Measurements from ENCODE around the gene CACUL1.

CACUL1 gene

GRCh38 chr10:118732245-118733165 lies 22.3 kb downstream of the CACUL1 start:
- DNase-seq: no peak

GRCh38 chr10:118730756-118731456 lies 23.9 kb downstream of the CACUL1 start:
- no peak for DNase-seq

- DNase-seq: no peak
Observed at GRCh38 chr10:118729641-118730258, 25.0 kb downstream of the CACUL1 start.

- no peak for DNase-seq
Observed at GRCh38 chr10:118729200-118729599, 25.6 kb downstream of the CACUL1 start.

GRCh38 chr10:118725886-118726500 lies 28.8 kb downstream of the CACUL1 start:
- DNase-seq: peak; percentile 20

- DNase-seq: no peak
Observed at GRCh38 chr10:118723466-118723865, 31.3 kb downstream of the CACUL1 start.

DNA sequence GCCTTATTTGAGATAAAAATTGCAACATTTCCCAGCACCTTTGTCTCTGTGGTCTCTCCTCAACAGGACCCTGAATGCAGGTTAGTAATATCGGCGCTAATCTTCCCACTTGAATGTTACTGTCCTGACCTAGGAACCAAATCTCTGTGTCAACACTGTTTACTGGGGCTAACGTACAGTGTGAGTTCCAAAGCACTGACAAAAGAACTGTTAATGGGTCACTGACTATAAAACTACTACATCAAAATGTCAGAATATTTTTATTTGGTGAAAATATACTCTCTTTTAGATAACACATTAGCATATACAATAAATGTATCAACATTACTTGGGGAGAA lies 33.3 kb downstream of the CACUL1 start:
- DNase-seq: no peak

DNA sequence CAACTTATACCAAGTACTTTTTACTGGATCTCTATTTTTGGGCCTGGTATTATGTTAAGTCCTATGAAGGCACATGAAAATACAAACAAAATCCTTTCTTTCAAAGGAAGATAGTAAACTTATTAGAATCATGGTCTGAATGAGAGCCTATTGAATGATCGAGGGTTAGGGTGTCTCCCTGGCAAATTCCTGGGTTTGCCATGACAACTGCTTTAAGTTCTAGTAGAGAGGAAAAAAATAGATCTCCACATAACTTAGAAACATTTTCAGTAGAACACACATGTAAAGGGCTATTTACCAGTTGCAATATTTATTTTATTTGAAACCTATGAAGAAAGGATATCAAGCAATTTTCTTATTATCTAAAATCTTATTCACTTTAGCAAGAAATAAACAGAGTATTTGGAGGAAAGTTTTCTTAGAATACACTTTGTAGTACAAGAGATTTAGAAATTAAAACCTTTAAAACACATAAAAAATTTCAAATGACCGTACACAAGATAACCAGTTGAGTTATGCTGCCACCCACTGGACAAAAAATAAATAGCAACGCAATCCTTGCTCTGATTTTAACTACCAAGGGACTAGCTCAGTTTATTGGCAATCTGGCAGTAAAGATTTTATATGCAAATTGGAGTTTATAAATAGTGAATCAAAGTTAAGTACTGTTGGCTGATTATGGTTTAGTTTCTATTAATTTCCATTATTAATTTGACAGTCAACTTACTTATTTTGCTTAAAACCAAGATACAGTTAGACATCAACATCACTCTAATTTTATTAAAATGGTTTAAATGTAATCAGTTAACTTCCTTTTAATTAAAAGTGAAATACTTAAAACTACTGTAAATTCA lies 33.9 kb downstream of the CACUL1 start:
- peak; percentile 88 for DNase-seq

DNA sequence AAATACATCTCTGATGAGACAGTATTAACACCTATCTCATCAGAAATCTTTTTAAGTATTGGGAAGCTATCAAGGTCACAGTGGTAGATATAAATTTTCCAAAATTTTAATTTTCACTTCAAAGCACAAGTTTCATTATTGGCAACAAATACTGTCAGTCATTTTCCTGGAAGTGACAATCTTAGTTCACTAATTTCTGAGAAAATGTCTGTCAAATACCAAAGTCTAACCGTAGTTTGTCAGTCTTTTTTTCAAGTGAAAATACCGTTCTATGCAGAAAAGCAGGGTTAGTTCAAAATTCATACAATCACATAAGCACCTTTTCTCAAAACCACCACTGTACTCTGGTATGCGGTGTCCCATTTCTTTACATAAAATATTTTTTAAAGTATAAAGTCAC lies 40.4 kb downstream of the CACUL1 start:
- DNase-seq: no peak

DNA sequence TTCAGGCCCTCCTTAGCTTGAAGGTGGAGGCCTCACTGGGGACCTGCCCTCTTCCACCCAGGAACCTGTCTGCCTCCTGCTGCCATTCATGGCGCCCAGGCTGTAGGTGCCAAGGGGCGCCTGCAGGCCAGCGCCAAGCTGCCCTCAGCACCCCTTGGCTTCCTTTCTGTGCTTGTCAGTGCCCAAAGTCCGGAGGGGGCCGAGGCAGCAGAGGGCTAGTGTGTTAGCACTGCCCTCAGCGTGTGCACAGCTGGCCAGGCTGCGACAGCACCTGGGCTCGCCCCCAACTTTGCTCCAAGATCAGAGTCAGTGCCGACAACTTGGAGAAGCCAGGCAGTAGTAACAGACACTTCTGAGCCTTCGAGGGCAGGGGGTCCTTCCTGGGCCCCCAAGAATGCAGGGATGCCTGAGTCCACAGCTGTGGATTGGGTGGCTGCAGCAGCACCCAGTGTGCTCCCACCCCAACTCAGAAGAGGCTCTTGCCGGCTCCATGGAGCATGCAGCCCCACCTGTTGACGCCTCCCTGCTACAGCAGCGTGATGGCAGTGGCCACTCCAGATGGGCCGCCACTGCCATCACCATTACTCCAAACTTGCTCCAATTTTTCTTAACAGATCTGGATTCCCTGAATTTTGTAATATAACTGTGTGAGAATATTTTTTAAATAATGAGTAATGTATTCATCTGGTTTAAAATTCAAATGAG lies 41.7 kb downstream of the CACUL1 start:
- no peak for DNase-seq

DNA sequence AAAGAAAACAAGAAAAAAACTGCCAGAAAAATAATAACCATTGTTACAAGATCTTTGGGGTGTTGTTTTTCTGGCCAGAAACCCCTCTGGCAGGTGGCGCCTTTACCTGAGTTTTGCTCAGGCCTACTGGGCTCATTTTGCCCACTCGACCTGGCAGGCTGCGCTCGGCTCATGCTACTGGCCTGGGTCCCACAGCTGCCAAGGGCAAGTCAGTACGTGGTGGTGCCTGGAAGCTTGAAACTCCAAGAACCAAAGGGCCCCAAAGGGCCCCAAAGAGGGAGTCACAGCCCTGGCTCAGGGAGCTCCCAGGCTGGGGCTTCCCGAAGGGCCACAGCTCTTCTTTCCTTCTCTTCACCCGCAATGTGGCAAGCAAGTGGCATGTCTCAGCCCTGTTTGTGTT lies 42.7 kb downstream of the CACUL1 start:
- no peak for DNase-seq

- DNase-seq: no peak
Observed at GRCh38 chr10:118710487-118710886, 44.3 kb downstream of the CACUL1 start.

DNA sequence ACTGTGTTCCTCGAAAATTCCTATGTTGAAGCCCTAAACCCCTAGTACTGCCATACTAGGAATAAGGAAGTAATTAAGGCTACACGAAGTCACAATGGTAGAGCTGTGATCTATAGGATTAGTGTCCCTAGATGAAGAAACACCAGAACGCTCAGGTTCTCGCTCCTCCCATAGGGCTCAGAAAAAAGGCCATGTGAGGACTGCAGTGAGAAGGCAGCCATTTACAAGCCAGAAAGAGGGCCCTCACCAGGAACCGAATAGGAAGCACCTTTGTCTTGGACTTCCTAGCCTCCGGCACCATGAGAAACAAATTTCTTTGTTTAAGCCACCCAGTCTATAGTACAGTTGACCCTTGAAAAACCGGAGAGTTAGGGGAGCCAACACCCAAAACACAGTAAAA lies 46.2 kb downstream of the CACUL1 start:
- DNase-seq: no peak

- DNase-seq: no peak
Observed at GRCh38 chr10:118704711-118705110, 50.1 kb downstream of the CACUL1 start.

DNA sequence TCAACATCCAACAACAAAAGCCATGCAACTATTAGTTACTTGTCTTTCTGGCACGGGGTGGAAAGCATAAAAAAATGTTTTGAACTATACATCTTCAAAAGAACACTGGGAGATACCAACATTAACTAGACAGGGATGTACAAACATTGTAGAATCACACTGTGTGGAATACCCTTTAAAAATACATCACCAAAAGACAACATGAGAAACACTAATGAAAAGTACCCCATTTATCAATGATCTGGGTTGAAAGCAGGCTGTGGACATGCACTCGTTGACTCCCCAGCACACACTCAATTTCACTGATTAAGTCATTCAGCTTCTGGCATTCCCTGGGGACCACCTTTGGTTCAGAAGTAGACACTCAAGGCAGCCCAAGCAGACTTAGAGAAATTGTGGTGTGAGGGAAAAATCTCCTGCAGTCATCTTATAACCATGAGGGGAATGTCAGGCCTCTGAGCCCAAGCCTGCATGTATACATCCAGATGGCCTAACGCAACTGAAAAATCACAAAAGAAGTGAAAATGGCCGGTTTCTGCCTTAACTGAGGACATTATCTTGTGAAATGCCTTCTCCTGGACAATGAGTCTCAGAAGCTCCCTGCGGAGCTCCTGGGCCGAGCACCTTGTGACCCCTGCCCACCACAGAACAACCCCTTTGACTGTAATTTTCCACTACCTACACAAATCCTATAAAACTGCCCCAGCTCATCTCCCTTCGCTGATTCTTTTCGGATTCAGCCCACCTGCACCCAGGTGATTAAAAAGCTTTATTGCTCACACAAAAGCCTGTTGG lies 53.0 kb downstream of the CACUL1 start:
- peak; percentile 42 for DNase-seq

GRCh38 chr10:118698421-118698820 lies 56.3 kb downstream of the CACUL1 start:
- no peak for DNase-seq

- no peak for DNase-seq
Observed at GRCh38 chr10:118694848-118695247, 59.9 kb downstream of the CACUL1 start.

DNA sequence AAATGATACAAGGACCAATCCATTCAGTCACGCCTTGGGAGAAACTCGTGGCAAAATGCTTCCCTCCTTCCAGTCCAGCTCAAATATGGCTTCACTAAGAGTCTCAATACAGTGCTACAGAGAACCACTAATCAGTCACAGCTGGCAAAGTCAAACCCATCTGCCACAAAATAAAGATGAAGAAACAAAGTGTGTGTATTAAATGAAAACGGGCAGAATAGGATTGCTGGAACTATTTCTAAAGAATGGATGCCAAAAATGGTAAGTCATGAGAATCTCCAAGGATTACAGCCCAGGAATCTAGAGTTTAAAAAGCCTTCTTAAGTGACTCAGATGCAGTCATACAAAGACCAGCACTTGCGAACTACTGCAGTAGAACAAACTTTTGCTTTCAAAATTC lies 61.9 kb downstream of the CACUL1 start:
- peak; percentile 23 for DNase-seq

- DNase-seq: no peak
Observed at GRCh38 chr10:118689070-118689858, 65.5 kb downstream of the CACUL1 start.

- no peak for DNase-seq
Observed at GRCh38 chr10:118687472-118687871, 67.3 kb downstream of the CACUL1 start.
